Measurements from ENCODE around the gene AGPS. TPM values are rescaled to one million over a fixed set of nuclear protein-coding genes. Genes with fewer than 3 reads are reported as not detected.
"Not testable (repeated sequence)": the region's sequence is repeated elsewhere in the genome, so short reads cannot be mapped to it uniquely, and the experiment has no call there.

The AGPS gene
- polyA plus RNA-seq, 1 experiment = 6.9 TPM

- ChIA-PET CTCF (interaction anchor here (2.2 kb wide), 1 partner anchor 262 kb away, joined by 7 read pairs; no protein-coding TSS in a partner anchor), POLR2A (interaction anchor here (0.6 kb wide), 1 partner anchor 209 kb away, joined by 3 read pairs; no protein-coding TSS in a partner anchor)
- TF ChIP-seq CTCF (IDR thresholded peaks at IDR 0.05; ENCODE audit: insufficient read depth, low read depth, low read length) = no peak
- no peak for DNase-seq (ENCODE audit: low read depth)
- H3K4me3 ChIP-seq (ENCODE audit: low read depth, low read length) = no peak overlapping the region
- H3K27me3 ChIP-seq (ENCODE audit: control insufficient read depth, insufficient read depth, low read length) = no peaks in the 10 kb centered on the region
- no peaks in the 10 kb centered on the region for H3K36me3 ChIP-seq (ENCODE audit: control insufficient read depth, insufficient read depth, low read length)
Measured at GRCh38 chr2:177427316-177427715, 34.7 kb downstream of the AGPS start.

- H3K27me3 ChIP-seq (ENCODE audit: control insufficient read depth, insufficient read depth, low read length); POLR2A ChIA-PET; H3K4me3 ChIP-seq (ENCODE audit: low read depth, low read length); H3K36me3 ChIP-seq (ENCODE audit: control insufficient read depth, insufficient read depth, low read length); DNase-seq (ENCODE audit: low read depth): not testable (repeated sequence)
- CTCF ChIA-PET = interaction anchor here (1.4 to 2.2 kb wide), 2 partner anchors 12 to 263 kb away, joined by 4 to 7 read pairs; no protein-coding TSS in a partner anchor
Measured at GRCh38 chr2:177427936-177428335, 35.4 kb downstream of the AGPS start.

- no peak for TF ChIP-seq CTCF (IDR thresholded peaks at IDR 0.05; ENCODE audit: insufficient read depth, low read depth, low read length)
- peak; percentile 63 for DNase-seq (ENCODE audit: low read depth)
- POLR2A ChIA-PET = interaction anchor here (0.5 kb wide), 1 partner anchor 116 kb away, joined by 3 read pairs; no protein-coding TSS in a partner anchor
- H3K27me3 ChIP-seq (ENCODE audit: control insufficient read depth, insufficient read depth, low read length) = no peaks in the 10 kb centered on the region
- no peaks in the 10 kb centered on the region for H3K36me3 ChIP-seq (ENCODE audit: control insufficient read depth, insufficient read depth, low read length)
- CTCF ChIA-PET = interaction anchor here (0.8 to 2.9 kb wide), 5 partner anchors 13 to 265 kb away, joined by 3 to 14 read pairs (median 5); no protein-coding TSS in a partner anchor
- no peak overlapping the region for H3K4me3 ChIP-seq (ENCODE audit: low read depth, low read length)
Measured at GRCh38 chr2:177429688-177430325, 37.2 kb downstream of the AGPS start.

GRCh38 chr2:177430411-177430810 lies 37.8 kb downstream of the AGPS start:
- no peak for DNase-seq (ENCODE audit: low read depth)
- Histone ChIP-seq H3K4me3 (ENCODE audit: low read depth, low read length) (no peak overlapping the region), H3K36me3 (ENCODE audit: control insufficient read depth, insufficient read depth, low read length) (no peaks in the 10 kb centered on the region), H3K27me3 (ENCODE audit: control insufficient read depth, insufficient read depth, low read length) (no peaks in the 10 kb centered on the region)
- TF ChIP-seq CTCF (IDR thresholded peaks at IDR 0.05; ENCODE audit: insufficient read depth, low read depth, low read length) = no peak
- ChIA-PET CTCF (interaction anchor here (0.9 to 2.9 kb wide), 4 partner anchors 9 to 265 kb away, joined by 3 to 14 read pairs (median 6); no protein-coding TSS in a partner anchor), POLR2A (no interaction called here)

- CTCF ChIA-PET = interaction anchor here (1.0 to 2.9 kb wide), 2 partner anchors 8 to 266 kb away, joined by 3 to 14 read pairs; no protein-coding TSS in a partner anchor
- H3K4me3 ChIP-seq (ENCODE audit: low read depth, low read length); POLR2A ChIA-PET; DNase-seq (ENCODE audit: low read depth); H3K27me3 ChIP-seq (ENCODE audit: control insufficient read depth, insufficient read depth, low read length); H3K36me3 ChIP-seq (ENCODE audit: control insufficient read depth, insufficient read depth, low read length): not testable (repeated sequence)
Measured at GRCh38 chr2:177431111-177431725, 38.6 kb downstream of the AGPS start.

- H3K36me3 ChIP-seq (ENCODE audit: control insufficient read depth, insufficient read depth, low read length) = no peaks in the 10 kb centered on the region
Measured at GRCh38 chr2:177432703-177433102, 40.1 kb downstream of the AGPS start.

More at GRCh38 chr2:177432703-177433102, 40.1 kb downstream of the AGPS start:
- DNase-seq (ENCODE audit: low read depth) = no peak
- CTCF ChIA-PET = interaction anchor here (1.6 kb wide), 1 partner anchor 30 kb away, joined by 4 read pairs; no protein-coding TSS in a partner anchor
- H3K27me3 ChIP-seq (ENCODE audit: control insufficient read depth, insufficient read depth, low read length) = no peaks in the 10 kb centered on the region
- TF ChIP-seq CTCF (IDR thresholded peaks at IDR 0.05; ENCODE audit: insufficient read depth, low read depth, low read length) = no peak
- no peak overlapping the region for H3K4me3 ChIP-seq (ENCODE audit: low read depth, low read length)
- POLR2A ChIA-PET = no interaction called here
